ENCODE results near the gene WARS2.

WARS2 gene

GRCh38 chr1:119002028-119002686 lies 138.3 kb downstream of the WARS2 start:
- in situ Hi-C loops (cut with MboI; ENCODE audit: low sequenced_read_pairs, unreplicated experiment), result loop anchor here (25.0 kb wide), 1 partner anchor 840 kb away; no protein-coding TSS in a partner anchor
- TF ChIP-seq CTCF (IDR thresholded peaks at IDR 0.05; ENCODE audit: borderline replicate concordance, control extremely low read depth, extremely low read depth, insufficient read depth, missing control alignments), result no peak
- no peak for DNase-seq (ENCODE audit: low spot score)

- TF ChIP-seq CTCF (IDR thresholded peaks at IDR 0.05; ENCODE audit: borderline replicate concordance, control extremely low read depth, extremely low read depth, insufficient read depth, missing control alignments), result no peak
- in situ Hi-C loops (cut with MboI; ENCODE audit: low sequenced_read_pairs, unreplicated experiment), result loop anchor here (25.0 kb wide), 1 partner anchor 839 kb away; no protein-coding TSS in a partner anchor
- no peak for DNase-seq (ENCODE audit: low spot score)
Observed at GRCh38 chr1:119001181-119002027, 139.0 kb downstream of the WARS2 start.

GRCh38 chr1:119000371-119001180 lies 139.9 kb downstream of the WARS2 start:
- in situ Hi-C loops (cut with MboI; ENCODE audit: low sequenced_read_pairs, unreplicated experiment), result loop anchor here (25.0 kb wide), 1 partner anchor 838 kb away; no protein-coding TSS in a partner anchor
- no peak for DNase-seq (ENCODE audit: low spot score)
- TF ChIP-seq CTCF (IDR thresholded peaks at IDR 0.05; ENCODE audit: borderline replicate concordance, control extremely low read depth, extremely low read depth, insufficient read depth, missing control alignments), result no peak

GRCh38 chr1:118999348-119000071 lies 140.9 kb downstream of the WARS2 start:
- in situ Hi-C loops (cut with MboI; ENCODE audit: low sequenced_read_pairs, unreplicated experiment), result loop anchor here (25.0 kb wide), 1 partner anchor 837 kb away; no protein-coding TSS in a partner anchor
- TF ChIP-seq CTCF (IDR thresholded peaks at IDR 0.05; ENCODE audit: borderline replicate concordance, control extremely low read depth, extremely low read depth, insufficient read depth, missing control alignments), result no peak
- DNase-seq (ENCODE audit: low spot score), result no peak

- in situ Hi-C loops (cut with MboI; ENCODE audit: low sequenced_read_pairs, unreplicated experiment), result no loop called here
- no peak for TF ChIP-seq CTCF (IDR thresholded peaks at IDR 0.05; ENCODE audit: borderline replicate concordance, control extremely low read depth, extremely low read depth, insufficient read depth, missing control alignments)
- no peak for DNase-seq (ENCODE audit: low spot score)
Observed at GRCh38 chr1:118998171-118998570, 142.3 kb downstream of the WARS2 start.

Data from GM13976 (cell line).